Measurements from ENCODE around the gene MEGF11.

GRCh38 chr15:66126456-66126855 lies 127.1 kb downstream of the MEGF11 start:
- no peak for TF ChIP-seq CTCF (IDR thresholded peaks at IDR 0.05)
- no peak for TF ChIP-seq POLR2A (IDR thresholded peaks at IDR 0.05)

Data from breast epithelium (tissue), 3 donors.